GM18858 (cell line): ENCODE data around the gene XNDC1N.
A peak's percentile ranks its signal among the peaks of the same experiment; 100 is the strongest.
"Not testable (repeated sequence)": the region's sequence is repeated elsewhere in the genome, so short reads cannot be mapped to it uniquely, and the experiment has no call there.

Source experiments
- ATAC-seq: cut with Tn5 transposase; IDR thresholded peaks from one replicate; pipeline ENCODE4 v1.9.1; 2021; ENCODE audit not compliant: unreplicated experiment

Gene XNDC1N

GRCh38 chr11:71933141-71933933 is 4.9 kb upstream of the XNDC1N start:
- ATAC-seq = no peak

GRCh38 chr11:71931245-71931602 is 2.8 kb upstream of the XNDC1N start:
- ATAC-seq = no peak

DNA sequence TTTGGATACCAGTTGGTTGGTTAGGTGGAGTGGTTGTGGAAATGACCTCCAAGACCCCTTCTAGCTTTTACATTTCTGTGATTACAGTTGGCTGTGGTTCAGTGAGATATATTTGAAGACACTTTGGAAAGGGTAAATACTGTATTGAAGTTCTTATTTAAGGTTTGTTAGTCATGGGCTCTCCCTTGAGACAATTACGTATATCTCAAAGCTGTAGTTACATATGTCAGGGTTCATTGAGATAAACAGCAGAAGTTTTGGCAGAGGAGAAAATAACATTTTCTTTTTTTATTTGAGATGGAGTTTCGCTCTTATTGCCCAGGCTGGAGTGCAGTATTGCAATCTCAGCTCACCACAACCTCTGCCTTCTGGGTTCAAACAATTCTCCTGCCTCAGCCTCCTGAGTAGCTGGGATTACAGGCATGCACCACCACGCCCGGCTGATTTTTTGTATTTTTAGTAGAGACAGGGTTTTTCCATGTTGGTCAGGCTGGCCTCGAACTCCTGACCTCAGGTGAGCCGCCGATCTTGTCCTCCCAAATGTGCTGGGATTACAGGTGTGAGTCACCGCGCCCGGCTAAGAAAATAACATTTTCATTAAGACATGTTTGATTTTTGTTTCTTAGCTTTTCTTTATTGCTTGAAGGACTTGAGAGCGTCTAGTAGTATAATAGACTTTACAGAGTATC is 2.3 kb upstream of the XNDC1N start:
- ATAC-seq = no peak

- ATAC-seq = no peak
These were observed 1.1 kb upstream of the XNDC1N start for GRCh38 chr11:71929491-71929890.

GRCh38 chr11:71928737-71929443 is 496 bp upstream of the XNDC1N start, which contains the start of gene RNF121:
RNF121 (plus strand) TSS chr11:71929046; CDS start chr11:71929062, 16 bp downstream.
- ATAC-seq = peak; percentile 64

GRCh38 chr11:71917646-71918140 is 10.7 kb downstream of the XNDC1N start:
- ATAC-seq = no peak

DNA sequence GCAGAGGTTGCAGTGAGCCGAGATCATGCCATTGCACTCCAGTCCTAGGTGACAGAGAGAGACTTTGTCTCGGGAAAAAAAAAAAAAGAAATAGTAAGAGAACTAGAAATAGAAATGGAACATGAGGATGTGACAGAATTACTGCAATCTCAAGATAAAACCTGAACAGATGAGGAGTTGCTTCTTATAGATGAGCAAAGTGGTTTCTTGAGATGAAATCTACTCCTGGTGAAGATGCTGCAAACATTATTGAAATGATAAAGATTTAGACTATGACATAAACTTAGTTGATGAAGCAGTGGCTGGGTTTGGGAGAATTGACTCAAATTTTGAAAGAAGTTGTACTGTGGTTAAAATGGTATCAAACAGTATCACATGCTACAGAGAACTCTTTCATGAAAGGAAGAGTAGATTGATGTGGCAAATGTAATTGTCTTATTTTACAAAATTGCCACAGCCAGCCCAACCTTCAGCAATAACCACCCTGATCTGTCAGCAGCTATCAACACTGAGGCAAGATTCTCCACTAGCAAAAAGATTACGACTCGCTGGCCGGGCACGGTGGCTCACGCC is 13.7 kb downstream of the XNDC1N start:
- ATAC-seq = no peak

DNA sequence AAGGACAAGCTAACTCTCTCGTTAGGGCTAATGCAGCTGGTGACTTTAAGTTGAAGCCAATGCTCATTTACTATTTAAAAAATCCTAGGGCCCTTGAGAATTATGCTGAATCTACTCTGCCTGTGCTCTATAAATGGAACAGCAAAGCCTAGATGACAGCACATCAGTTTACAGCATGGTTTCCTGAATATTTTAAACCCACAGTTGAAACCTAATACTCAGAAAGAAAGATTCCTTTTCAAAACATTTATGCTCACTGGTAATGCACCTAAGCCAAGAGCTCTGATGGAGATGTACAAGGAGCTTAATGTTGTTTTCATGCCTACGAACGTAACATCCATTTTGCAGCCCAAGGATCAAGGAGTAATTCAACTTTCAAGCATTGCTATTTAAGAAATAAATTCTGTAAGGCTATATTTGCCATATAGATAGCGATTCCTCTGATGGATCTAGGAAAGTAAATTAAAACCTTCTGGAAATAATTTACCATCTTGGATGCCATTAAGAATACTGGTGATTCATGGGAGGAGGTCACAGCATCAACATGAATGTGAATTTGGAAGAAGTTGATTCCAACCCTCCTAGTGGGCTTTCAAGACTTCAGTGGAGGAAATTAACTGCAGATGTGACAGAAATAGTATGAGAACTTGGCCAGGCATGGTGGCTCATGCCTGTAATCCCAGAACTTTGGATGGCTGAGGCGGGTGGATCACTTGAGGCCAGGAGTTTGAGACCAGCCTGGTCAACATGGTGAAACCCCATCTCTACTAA is 14.5 kb downstream of the XNDC1N start:
- ATAC-seq = no peak

DNA sequence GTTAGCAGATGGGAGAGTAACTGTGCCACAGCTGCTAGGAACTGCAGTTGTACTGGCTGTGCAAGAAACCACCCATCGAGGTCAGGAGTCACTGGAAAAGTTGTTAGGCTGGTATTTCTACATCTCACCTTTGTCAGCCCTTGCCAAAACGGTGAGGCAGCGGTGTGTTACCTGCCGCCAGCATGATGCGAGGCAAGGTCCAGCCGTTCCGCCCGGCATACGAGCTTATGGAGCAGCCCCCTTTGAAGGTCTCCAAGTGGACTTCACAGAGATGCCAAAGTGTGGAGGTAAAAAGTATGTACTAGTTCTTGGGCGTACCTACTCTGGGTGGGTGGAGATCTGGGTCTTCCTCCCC is 16.4 kb downstream of the XNDC1N start:
- not testable (repeated sequence) for ATAC-seq

GRCh38 chr11:71911321-71911985 is 16.9 kb downstream of the XNDC1N start:
- not testable (repeated sequence) for ATAC-seq

DNA sequence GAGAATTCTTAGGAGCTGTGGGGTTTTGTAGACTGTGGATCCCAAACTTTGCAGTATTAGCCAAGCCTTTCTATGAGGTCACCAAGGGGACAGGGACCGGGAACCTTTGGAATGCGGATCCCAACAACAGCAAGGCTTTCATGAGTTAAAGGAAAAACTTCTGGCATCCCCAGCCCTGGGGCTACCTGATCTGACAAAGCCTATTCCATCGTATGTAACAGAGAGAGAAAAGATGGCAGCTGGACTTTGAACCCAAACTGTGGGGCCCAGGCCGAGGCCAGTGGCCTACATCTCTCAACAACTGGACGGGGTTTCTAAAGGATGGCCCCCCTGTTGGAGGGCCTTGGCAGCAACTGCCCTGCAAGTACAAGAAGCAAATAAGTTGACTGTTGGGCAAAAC is 17.6 kb downstream of the XNDC1N start:
- not testable (repeated sequence) for ATAC-seq

GRCh38 chr11:71908218-71908617 is 20.2 kb downstream of the XNDC1N start:
- no peak for ATAC-seq

- ATAC-seq = not testable (repeated sequence)
These were observed 27.3 kb downstream of the XNDC1N start for GRCh38 chr11:71901137-71901536.

- no peak for ATAC-seq
These were observed 32.4 kb downstream of the XNDC1N start for GRCh38 chr11:71895961-71896360.

DNA sequence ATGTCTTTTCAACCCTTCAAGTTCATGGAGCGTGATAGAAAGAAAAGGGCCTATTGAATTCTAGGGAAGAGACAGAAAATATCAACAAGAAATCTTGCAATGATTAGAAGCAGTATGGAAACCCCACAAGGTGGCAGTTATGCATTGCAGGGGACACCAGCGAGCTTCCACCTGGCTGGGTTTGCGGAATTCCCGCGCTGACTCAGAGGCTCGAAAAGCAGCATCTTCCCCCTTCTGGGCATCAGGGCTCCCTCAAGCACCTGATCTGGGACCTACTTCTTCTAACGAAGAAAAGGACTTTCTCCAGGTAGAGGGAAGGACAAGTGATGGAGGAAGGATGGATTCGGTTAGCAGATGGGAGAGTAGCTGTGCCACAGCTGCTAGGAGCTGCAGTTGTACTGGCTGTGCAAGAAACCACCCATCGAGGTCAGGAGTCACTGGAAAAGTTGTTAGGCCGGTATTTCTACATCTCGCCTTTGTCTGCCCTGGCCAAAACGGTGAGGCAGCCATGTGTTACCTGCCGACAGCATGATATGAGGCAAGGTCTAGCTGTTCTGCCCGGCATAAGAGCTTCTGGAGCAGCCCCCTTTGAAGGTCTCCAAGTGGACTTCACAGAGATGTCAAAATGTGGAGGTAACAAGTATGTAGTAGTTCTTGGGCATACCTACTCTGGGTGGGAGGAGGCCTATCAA is 39.1 kb downstream of the XNDC1N start:
- not testable (repeated sequence) for ATAC-seq

- not testable (repeated sequence) for ATAC-seq
These were observed 39.9 kb downstream of the XNDC1N start for GRCh38 chr11:71888335-71889010.

- not testable (repeated sequence) for ATAC-seq
These were observed 42.6 kb downstream of the XNDC1N start for GRCh38 chr11:71885806-71886205.
